Mesendoderm (in vitro differentiated cells): Measurements from ENCODE around the gene EFHC2.

Experiments
- DNase-seq: peaks from one replicate; pipeline ENCODE4 v3.0.0; 2013
- H2AK5ac ChIP-seq: 2 replicates; pipeline ENCODE4 v1.6.1; 2013; ENCODE audit warnings: low read length, inconsistent platforms
- H2BK120ac ChIP-seq: 2 replicates; pipeline ENCODE4 v1.6.1; 2013; ENCODE audit warnings: low read depth, mild to moderate bottlenecking, low read length, moderate library complexity, mixed read lengths
- H2BK15ac ChIP-seq: replicated peaks from 2 replicates; pipeline ENCODE4 v1.6.1; 2013; ENCODE audit warnings: low read depth, mild to moderate bottlenecking, moderate library complexity
- H2BK5ac ChIP-seq: 2 replicates; pipeline ENCODE4 v1.6.1; 2013; ENCODE audit warnings: low read length, inconsistent platforms
- H3K18ac ChIP-seq: 2 replicates; pipeline ENCODE4 v1.6.1; 2013; ENCODE audit warnings: mild to moderate bottlenecking, low read length, mixed read lengths
- H3K23ac ChIP-seq: one replicate; pipeline ENCODE4 v1.6.1; 2013; ENCODE audit warnings: low read length
- H3K27ac ChIP-seq: 2 replicates; pipeline ENCODE4 v1.5.1; 2013; ENCODE audit warnings: low read depth, mild to moderate bottlenecking, inconsistent platforms, low read length, moderate library complexity
- H3K27me3 ChIP-seq: 2 replicates; pipeline ENCODE4 v1.6.1; 2013; ENCODE audit warnings: low read length, control low read depth, mild to moderate bottlenecking, inconsistent platforms; ENCODE audit not compliant: insufficient read depth, poor library complexity
- H3K36me3 ChIP-seq: 2 replicates; pipeline ENCODE4 v1.6.1; 2013; ENCODE audit warnings: low read length, inconsistent platforms; ENCODE audit not compliant: control insufficient read depth, insufficient read depth
- H3K4ac ChIP-seq: one replicate; pipeline ENCODE4 v1.6.1; 2013; ENCODE audit warnings: low read depth, mild to moderate bottlenecking, low read length, moderate library complexity
- H3K4me1 ChIP-seq: 2 replicates; pipeline ENCODE4 v1.6.1; 2013; ENCODE audit warnings: low read depth, low read length, inconsistent platforms; ENCODE audit not compliant: control insufficient read depth
- H3K4me2 ChIP-seq: 2 replicates; pipeline ENCODE4 v1.6.1; 2013; ENCODE audit warnings: low read length
- H3K4me3 ChIP-seq: 2 replicates; pipeline ENCODE4 v1.5.1; 2013; ENCODE audit warnings: mild to moderate bottlenecking, low read length
- H3K56ac ChIP-seq: one replicate; pipeline ENCODE4 v1.6.1; 2013; ENCODE audit warnings: low read length
- H3K79me1 ChIP-seq: 2 replicates; pipeline ENCODE4 v1.6.1; 2013; ENCODE audit warnings: low read length, inconsistent platforms
- H3K79me2 ChIP-seq: 2 replicates; pipeline ENCODE4 v1.6.1; 2013; ENCODE audit warnings: mild to moderate bottlenecking, low read length; ENCODE audit not compliant: control insufficient read depth, insufficient read depth
- H3K9ac ChIP-seq: 2 replicates; pipeline ENCODE4 v1.6.1; 2013; ENCODE audit warnings: low read length, inconsistent platforms
- H4K5ac ChIP-seq: one replicate; pipeline ENCODE4 v1.6.1; 2013; ENCODE audit warnings: low read length
- H4K8ac ChIP-seq: one replicate; pipeline ENCODE4 v1.6.1; 2013; ENCODE audit warnings: low read depth, mild to moderate bottlenecking, control low read depth, low read length, moderate library complexity
- whole genome bisulfite sequencing: extraction: QIAGEN DNeasy Blood & Tissue Kit; methylation state at CpG from one replicate; pipeline ENCODE4 v1.1.7; 2013; ENCODE audit warnings: low lambda C conversion rate, missing lambda C conversion rate; ENCODE audit not compliant: insufficient coverage; ENCODE audit errors: extremely low coverage; 5-methylcytosine and 5-hydroxymethylcytosine counted together

The EFHC2 gene

GRCh38 chrX:44183329-44183728, 160.1 kb downstream of the EFHC2 start:
- Histone ChIP-seq H3K23ac (no peak overlapping the region), H2AK5ac (no peak overlapping the region), H3K4ac (no peak overlapping the region), H4K5ac (no peak overlapping the region), H2BK15ac (no peak overlapping the region), H2BK120ac (no peak overlapping the region), H3K56ac (no peak overlapping the region), H3K4me3 (no peak overlapping the region), H3K27ac (no peak overlapping the region), H3K79me2 (no peaks in the 10 kb centered on the region), H3K36me3 (no peaks in the 10 kb centered on the region), H3K4me1 (no peaks in the 10 kb centered on the region), H3K79me1 (no peaks in the 10 kb centered on the region), H2BK5ac (no peak overlapping the region), H3K4me2 (no peak overlapping the region), H3K9ac (no peak overlapping the region), H4K8ac (no peak overlapping the region), H3K27me3 (no peaks in the 10 kb centered on the region), H3K18ac (no peak overlapping the region)
- no peak for DNase-seq
- no CpG with 5 or more reads among the region's 2 CpGs for WGBS

- Histone ChIP-seq H3K4ac (no peak overlapping the region), H2BK15ac (no peak overlapping the region), H2BK120ac (no peak overlapping the region), H3K79me1 (no peaks in the 10 kb centered on the region), H3K4me1 (no peaks in the 10 kb centered on the region), H2BK5ac (no peak overlapping the region), H3K27me3 (no peaks in the 10 kb centered on the region), H3K36me3 (no peaks in the 10 kb centered on the region), H3K18ac (no peak overlapping the region), H4K8ac (no peak overlapping the region), H3K79me2 (no peaks in the 10 kb centered on the region), H2AK5ac (no peak overlapping the region), H3K56ac (no peak overlapping the region), H4K5ac (no peak overlapping the region), H3K23ac (no peak overlapping the region), H3K4me2 (no peak overlapping the region), H3K27ac (no peak overlapping the region), H3K9ac (no peak overlapping the region), H3K4me3 (no peak overlapping the region)
- no peak for DNase-seq
- WGBS, result no CpG with 5 or more reads among the region's 6 CpGs
These were observed 165.0 kb downstream of the EFHC2 start for GRCh38 chrX:44178274-44179053.

DNA sequence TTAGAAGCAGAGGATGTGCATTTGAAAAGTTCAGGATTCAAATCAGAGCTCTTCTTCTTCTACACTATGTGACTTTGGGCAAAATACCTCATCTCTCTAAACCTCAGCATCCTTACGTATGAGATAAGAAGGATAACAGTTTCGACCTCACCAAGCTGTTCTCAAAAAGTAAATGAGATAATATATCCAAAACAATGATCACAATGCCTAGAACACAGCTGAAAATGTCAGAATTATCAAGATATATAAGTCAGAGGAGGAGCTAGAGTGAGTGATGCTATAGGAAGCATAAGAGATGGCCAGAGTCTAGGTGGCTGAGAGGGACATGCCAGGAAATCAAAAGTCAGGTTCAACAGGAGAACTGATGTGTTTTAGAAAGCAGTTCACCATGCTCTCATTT, 168.0 kb downstream of the EFHC2 start:
- DNase-seq, result no peak
- Histone ChIP-seq H3K4me2 (no peak overlapping the region), H3K18ac (no peak overlapping the region), H3K79me2 (no peaks in the 10 kb centered on the region), H3K36me3 (no peaks in the 10 kb centered on the region), H2BK15ac (no peak overlapping the region), H3K56ac (no peak overlapping the region), H4K5ac (no peak overlapping the region), H2AK5ac (no peak overlapping the region), H3K23ac (no peak overlapping the region), H3K9ac (no peak overlapping the region), H3K4me1 (no peaks in the 10 kb centered on the region), H2BK120ac (no peak overlapping the region), H3K4ac (no peak overlapping the region), H3K27ac (no peak overlapping the region), H2BK5ac (no peak overlapping the region), H4K8ac (no peak overlapping the region), H3K79me1 (no peaks in the 10 kb centered on the region), H3K27me3 (no peaks in the 10 kb centered on the region), H3K4me3 (no peak overlapping the region)
- WGBS, result no CpG with 5 or more reads among the region's 2 CpGs

GRCh38 chrX:44174061-44174460, 169.4 kb downstream of the EFHC2 start:
- no peak for DNase-seq
- no peak overlapping the region for H3K9ac ChIP-seq
- H3K4me2 ChIP-seq, result no peak overlapping the region
- no CpG with 5 or more reads among the region's 3 CpGs for WGBS
- H3K18ac ChIP-seq, result no peak overlapping the region
- no peak overlapping the region for H3K56ac ChIP-seq
- no peaks in the 10 kb centered on the region for H3K79me2 ChIP-seq
- H2BK120ac ChIP-seq, result no peak overlapping the region
- no peak overlapping the region for H4K5ac ChIP-seq
- H4K8ac ChIP-seq, result no peak overlapping the region
- H2BK15ac ChIP-seq, result no peak overlapping the region
- no peaks in the 10 kb centered on the region for H3K4me1 ChIP-seq
- H2AK5ac ChIP-seq, result no peak overlapping the region
- no peak overlapping the region for H3K4ac ChIP-seq
- H3K4me3 ChIP-seq, result no peak overlapping the region
- no peaks in the 10 kb centered on the region for H3K27me3 ChIP-seq
- H3K79me1 ChIP-seq, result no peaks in the 10 kb centered on the region
- H3K36me3 ChIP-seq, result no peaks in the 10 kb centered on the region
- H3K27ac ChIP-seq, result no peak overlapping the region
- no peak overlapping the region for H2BK5ac ChIP-seq
- H3K23ac ChIP-seq, result no peak overlapping the region

- H3K4me1 ChIP-seq, result no peaks in the 10 kb centered on the region
- no peak overlapping the region for H2BK5ac ChIP-seq
- H3K4me3 ChIP-seq, result no peak overlapping the region
- no peaks in the 10 kb centered on the region for H3K79me2 ChIP-seq
- no peak overlapping the region for H2BK15ac ChIP-seq
- no peak overlapping the region for H3K4ac ChIP-seq
- no peak overlapping the region for H3K18ac ChIP-seq
- H3K36me3 ChIP-seq, result no peaks in the 10 kb centered on the region
- H3K9ac ChIP-seq, result no peak overlapping the region
- no peak overlapping the region for H4K5ac ChIP-seq
- no peak overlapping the region for H2BK120ac ChIP-seq
- no peak overlapping the region for H3K27ac ChIP-seq
- no peak overlapping the region for H3K4me2 ChIP-seq
- H3K27me3 ChIP-seq, result no peaks in the 10 kb centered on the region
- DNase-seq, result no peak
- H3K79me1 ChIP-seq, result no peaks in the 10 kb centered on the region
- H2AK5ac ChIP-seq, result no peak overlapping the region
- WGBS, result no CpG with 5 or more reads among the region's 3 CpGs
- H3K56ac ChIP-seq, result no peak overlapping the region
- no peak overlapping the region for H3K23ac ChIP-seq
- H4K8ac ChIP-seq, result no peak overlapping the region
These were observed 170.3 kb downstream of the EFHC2 start for GRCh38 chrX:44173219-44173618.

DNA sequence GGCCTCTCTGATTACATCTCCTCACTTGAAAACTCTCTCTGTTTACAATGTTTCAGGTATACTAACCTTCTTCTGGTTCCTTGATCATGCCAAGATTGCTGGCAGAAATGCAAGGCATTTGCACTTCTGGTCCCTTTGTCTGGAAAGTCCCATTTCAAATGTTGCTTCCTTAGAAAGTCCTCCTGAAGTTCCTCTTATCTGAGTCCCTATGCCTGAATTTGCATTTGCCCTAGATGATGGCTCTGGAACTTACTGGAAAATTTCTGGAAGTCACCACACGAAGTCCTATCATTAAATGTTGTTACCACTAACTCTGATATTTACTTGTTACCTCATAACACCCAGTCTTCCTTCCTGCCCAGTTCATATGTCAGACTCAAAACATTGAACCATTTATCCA, 176.4 kb downstream of the EFHC2 start:
- no CpG with 5 or more reads among the region's 1 CpG for whole genome bisulfite sequencing
- Histone ChIP-seq H2AK5ac (no peak overlapping the region), H3K4me2 (no peak overlapping the region), H2BK5ac (no peak overlapping the region), H3K4me3 (no peak overlapping the region), H3K79me2 (no peaks in the 10 kb centered on the region), H3K18ac (no peak overlapping the region), H2BK15ac (no peak overlapping the region), H3K56ac (no peak overlapping the region), H3K4me1 (no peaks in the 10 kb centered on the region), H4K8ac (no peak overlapping the region), H3K4ac (no peak overlapping the region), H3K27ac (no peak overlapping the region), H4K5ac (no peak overlapping the region), H2BK120ac (no peak overlapping the region), H3K27me3 (no peaks in the 10 kb centered on the region), H3K36me3 (no peaks in the 10 kb centered on the region), H3K9ac (no peak overlapping the region), H3K23ac (no peak overlapping the region), H3K79me1 (no peaks in the 10 kb centered on the region)
- no peak for DNase-seq
